Colon (tissue), 2 donors: ENCODE results near the gene JPH4.

Experiments
- FAIRE-seq: peaks from 2 replicates; lab custom pipeline; 2012; peaks lifted over from hg19 to GRCh38; lab: Jason Lieb, UNC
- donor health status: control.
- donor health status: control.

The JPH4 gene

GRCh38 chr14:23579311-23579630, 681 bp upstream of the JPH4 start:
- FAIRE-seq: no peak

- FAIRE-seq: no peak
Observed at GRCh38 chr14:23577710-23578392, 739 bp downstream of the JPH4 start.

DNA sequence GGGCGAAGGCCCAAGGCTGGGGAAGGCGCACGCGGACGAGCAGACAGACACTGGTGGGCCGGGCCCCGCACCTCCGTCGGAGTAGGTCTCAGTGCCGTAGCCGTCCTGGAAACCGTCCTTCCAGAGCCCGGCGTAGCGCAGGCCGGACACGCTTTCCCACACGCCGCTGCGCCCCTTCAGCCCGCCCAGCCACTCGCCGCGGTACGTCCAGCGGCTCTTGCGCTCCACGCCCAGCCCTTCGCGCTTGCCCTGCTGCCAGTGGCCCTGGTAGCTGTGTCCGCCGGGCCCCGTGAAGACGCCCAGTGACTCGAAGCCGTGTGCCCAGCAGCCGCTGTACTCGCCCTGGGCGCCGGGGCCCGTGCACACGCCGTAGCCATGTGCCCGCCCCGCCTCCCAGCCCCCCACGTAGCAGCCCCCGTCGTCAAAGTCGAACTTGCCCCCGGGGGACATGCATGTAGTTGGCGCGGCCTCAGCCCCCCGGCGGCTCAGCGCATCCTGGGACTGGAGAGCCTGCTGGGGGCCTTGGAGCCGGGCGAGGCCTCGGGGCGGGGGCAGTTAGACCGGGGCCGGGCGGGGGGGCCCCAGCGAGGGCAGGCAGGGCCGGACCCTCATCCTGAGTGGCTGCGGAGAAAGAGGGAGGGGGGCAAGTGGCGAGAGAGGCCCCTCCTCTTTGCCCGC, 1.4 kb downstream of the JPH4 start:
- no peak for FAIRE-seq

DNA sequence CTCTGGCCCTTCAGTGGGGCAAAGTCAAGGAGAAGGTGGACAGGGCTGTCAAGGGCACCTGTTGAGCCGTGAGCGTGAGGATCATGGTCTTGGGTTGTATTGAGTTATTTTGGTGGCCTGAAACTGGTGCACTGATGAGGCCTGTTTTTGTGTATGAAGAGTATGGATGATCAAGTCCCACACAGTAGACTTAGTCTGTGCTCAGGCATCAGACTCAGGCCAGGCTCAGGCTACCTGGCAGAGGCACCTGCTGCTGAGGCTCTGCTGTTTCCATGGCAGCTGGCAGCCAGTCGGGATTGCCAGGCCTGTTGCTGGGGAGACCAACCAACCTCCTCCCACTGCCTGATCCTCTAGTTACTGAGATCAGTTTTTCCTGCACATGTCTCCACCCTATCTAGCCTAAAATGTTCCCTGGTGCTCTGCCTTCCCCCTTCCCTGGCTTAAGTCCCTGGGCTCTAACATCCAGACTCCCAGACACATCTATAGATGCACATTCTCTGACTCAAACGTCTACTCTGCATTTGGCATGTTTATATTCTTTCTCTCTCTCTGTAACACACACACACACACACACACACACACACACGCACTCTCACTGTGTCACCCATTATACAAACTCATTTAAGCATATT, 5.1 kb downstream of the JPH4 start:
- no peak for FAIRE-seq

- no peak for FAIRE-seq
Observed at GRCh38 chr14:23572836-23573235, 5.8 kb downstream of the JPH4 start.

DNA sequence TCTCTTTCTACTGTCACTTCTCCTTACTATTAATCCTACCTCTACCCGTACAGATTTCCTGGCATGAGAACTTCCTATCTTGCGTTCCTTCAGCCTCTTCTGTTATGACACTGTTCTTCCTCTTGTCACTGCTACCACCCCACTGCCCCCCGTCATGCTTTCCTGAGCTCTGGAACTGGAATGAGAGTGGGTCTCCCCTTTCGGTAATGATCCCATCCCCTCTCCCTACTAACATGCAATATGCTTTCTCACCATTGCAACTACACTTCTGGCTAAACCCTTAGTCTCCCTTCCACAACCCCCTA, 6.1 kb downstream of the JPH4 start:
- FAIRE-seq: no peak

DNA sequence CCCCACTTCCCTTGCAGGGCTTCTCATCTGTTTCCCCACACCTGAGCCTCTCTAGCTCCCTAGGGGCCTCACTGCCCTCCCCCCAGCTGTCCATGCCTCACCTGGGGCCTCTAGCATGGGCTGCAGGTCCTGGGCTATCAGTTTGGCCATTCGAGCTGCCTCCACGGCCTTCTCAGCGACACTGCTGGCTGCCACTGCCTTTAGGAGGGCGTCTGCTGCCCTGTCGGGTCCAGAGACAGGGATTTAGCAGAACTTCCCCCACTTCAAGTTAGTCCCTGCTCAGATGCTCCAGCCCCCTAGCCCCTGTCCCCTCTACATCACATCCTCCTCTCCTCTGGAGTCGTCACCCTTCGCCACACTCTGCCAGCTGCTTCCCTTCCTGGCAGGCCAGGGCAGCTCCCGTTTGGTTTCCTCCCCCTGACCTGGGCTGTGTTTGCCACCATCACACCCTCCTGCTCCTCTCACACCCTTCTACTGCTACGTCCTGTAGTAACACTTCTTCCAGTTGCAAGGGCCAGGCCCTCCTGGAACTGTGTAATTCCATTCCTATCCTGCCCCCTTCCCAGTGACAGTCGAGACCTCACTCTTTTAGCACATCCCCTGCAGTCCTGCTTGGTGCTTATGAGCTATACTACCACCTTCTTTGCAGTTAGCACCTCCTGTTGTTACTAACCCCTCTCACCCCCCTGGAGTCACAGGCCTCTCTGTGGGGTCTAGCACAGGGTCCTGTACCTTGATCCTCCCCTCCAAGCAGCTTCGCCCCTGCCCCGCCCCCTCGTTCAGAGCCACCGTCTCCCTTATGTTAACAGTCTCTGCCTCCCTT, 6.7 kb downstream of the JPH4 start:
- FAIRE-seq: no peak

DNA sequence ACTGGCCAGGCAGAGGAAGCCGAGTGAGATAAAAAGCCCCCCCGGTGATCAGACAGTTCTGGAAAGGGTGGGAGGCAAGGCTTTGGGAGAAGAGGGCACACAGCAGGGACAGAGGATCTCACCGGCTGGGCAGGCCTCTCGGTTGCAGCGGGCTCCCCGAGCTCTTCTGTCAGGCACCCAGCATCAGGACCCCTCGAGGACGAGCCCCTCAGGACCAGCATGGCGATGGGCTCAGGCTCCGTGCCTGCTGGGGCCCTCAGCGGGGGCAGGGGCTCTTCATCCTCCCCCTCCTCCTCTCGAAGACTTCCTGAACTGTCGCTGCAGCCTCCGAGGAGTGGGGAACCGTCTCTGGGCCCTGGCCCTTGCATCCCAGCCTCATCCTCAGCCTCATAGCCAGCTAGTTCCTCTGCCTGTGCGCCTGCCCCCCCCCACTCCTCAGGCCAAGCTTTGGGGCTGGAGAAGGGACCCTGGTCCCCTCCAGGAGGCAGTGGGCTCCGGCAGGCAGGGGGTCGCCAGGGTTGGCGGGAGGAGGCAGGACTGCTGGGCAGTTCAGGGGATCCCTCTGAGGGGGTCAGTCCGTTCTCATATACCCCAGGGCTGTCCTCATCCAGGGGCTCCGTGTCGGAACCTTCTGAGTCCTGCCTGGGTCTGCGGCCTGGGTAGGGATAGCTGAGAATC, 7.6 kb downstream of the JPH4 start:
- FAIRE-seq: no peak

DNA sequence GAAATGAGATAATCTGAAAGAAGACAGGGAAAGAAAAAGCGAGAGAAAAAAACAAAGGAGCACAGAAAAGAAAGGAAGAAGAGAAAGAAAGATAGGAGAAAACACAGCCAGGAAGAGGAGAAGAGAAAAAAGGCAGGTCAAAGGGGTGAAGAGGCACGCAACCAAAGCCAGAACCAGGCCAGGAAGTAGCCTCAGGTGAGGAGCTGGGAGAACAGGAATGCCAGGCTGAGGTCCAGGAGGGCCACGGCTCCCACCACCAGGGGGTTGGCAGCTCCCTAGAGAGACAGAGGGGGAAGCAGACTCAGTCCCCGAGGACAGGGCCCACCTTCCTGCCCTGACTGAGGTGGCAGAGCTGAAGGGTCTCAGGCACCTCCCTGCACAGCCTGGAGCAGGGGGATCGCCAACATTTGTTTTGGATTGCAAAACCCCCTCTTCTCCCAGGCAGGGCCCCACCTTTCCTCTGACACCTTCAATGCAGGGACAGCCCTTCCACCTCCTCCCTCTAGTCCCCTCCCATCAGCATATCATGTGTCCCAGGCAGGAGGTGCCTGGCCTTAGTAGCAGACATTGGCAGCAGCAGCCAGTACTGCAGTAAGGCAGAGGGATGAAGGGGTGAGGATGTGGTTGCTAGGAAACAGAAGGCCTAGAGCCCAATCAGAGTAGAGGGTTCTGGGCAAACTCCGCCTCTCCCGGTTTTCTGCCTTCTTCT, 9.0 kb downstream of the JPH4 start:
- FAIRE-seq: no peak

DNA sequence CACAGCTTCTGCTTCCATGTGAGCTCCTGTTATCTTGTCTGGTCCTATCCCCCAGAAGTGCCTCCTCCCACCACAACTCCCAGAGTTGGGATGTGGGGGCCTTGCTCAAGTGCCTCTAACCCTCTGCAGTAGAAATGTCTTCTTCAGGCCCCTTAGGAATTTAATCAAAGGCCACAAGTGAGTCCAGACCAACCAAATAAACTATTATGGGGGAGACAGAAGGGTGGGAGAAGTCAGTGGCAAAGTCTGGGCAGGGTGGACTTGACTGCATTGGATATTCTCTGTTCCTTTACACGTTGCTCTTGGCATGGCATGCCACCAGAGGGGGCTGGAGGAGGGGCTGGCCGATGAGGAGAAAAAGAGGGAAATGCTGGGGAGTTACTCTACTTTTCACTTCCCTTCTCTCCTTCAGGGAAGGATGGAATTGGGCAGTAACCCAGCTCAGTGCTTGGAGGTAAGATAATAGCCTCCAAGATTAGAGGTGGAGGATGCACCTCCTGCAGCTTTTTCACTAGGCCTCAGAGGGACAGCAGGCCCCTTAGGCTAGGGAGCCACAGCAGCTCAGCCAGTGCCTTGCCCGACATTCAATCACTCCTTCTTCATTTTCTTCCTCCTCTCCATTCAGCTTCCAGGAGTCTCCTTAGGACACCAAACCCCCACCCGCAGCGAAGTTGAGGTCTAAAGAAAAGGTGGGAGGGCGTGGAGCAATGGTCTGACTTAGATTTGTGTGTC, 9.8 kb downstream of the JPH4 start:
- no peak for FAIRE-seq

- FAIRE-seq: no peak
Observed at GRCh38 chr14:23568021-23568599, 10.5 kb downstream of the JPH4 start.

DNA sequence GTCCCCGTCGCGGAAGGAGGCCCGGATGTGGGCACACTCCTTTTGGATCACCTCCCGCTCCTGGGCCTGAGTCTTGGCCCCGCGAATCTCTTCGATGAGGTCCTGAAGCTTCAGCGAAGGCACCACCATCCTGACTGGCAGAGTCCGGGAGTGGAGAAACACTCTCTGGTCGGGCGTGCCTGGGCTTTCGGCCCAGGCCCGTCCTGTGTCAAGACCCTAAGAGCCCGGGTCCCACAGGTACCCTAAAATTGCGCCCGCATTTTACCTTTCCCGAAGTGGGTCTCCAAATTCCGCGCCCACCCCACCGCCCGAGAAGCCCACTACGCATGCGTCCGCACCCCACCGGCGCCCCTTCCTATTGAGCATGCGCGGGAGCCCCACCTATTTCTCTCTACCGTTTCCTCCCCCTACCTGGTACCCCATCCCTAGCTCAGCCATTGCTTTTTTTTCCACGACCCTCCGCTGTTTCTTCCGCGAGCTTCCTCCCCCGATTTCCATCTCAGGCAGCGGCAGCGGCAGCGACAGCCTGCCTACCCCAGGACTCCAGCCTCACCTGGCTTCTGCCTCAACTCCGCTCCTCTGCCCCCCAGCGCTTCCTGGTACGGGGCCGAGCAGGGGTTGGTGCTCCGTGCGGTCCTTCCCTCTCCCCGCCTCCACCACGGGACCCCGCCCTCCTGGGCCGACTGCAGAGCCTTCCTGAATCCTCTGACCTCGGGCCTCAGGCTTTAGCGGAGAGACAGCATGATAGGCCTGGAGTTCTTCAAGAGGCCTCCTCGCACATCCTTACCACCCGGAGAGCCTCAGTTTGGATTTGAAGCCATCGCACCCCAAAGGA, 11.2 kb downstream of the JPH4 start, which contains the start of gene AP1G2:
Gene AP1G2, minus strand, starts transcription at position 606 of the 835 bp plus-strand sequence. Its CDS starts 477 bp downstream, at position 129.
- FAIRE-seq: no peak

DNA sequence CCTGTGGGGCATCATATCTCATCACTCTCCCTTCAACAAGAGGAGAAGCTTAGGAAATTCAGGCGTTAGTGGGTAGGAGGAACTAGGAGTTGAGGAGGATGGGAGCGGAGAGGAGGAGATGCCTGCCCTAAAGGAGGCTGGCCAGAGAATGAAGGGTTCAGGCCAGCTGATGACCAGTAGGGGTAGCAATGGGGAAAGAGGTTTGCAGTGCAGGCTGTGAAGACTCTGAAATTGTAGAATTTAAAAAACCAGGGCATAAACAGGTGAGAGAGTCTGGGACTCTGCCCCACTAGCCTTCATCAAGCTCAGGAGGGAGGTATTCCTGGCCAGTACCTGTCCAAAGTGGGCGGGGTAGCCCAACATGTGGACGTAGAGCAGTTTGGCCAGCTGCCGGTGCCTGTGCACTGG, 11.8 kb downstream of the JPH4 start:
- FAIRE-seq: no peak

DNA sequence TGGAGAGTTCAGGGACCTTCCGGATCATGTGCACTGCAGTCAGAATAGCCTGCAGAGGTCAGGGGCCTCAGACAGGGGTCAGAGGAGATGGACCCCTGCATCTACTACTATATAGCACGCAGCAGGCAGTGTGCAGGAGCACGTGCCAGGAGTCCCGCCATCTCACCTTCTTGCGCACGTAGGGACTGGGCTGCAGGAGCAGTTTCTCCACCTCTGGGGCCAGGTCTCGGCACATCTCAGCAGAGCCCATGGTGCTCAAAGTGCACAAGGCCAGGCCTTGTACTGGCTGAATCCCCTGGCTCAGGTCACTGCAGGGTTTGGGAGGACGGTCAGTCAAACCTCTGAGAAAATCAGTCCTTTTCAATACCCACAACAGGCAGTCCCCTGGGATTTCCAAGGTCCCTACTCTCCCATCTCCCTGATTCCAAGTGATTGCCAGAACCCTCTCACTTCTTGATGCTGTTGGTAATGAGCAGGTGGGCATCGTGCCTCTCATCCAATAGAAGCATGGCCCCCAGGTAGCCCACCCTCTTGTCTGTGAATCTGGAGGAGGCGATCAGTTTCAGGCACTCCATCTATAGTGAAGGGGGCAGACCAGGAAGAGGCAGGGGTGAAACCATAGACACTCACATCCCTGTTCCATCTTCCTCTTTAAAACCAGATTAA, 12.3 kb downstream of the JPH4 start:
- FAIRE-seq: no peak

DNA sequence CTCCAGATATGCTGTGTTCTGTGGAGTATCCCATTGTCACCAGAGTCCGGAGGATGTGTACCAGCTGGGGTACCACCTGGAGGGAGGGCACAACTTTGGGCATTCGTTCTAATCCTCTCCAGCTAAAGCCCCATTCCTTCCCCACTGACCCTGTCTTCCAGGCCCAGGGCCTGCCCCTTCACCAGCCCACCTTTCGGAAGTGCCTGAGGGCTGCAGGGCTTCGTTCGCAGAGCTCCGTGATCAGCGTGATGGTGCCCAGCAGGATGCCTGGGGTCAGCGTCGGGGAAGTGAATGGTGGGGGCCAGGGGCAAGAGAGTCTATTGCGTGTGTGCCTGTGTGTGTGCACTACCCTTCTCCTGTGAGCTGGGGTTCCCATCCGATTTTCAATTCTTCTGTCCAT, 13.0 kb downstream of the JPH4 start:
- no peak for FAIRE-seq

- no peak for FAIRE-seq
Observed at GRCh38 chr14:23564876-23565275, 13.7 kb downstream of the JPH4 start.

- FAIRE-seq: no peak
Observed at GRCh38 chr14:23564181-23564812, 14.3 kb downstream of the JPH4 start.

- FAIRE-seq: no peak
Observed at GRCh38 chr14:23563473-23564180, 15.0 kb downstream of the JPH4 start.
